ENCODE results near the gene LLGL1.

DNA sequence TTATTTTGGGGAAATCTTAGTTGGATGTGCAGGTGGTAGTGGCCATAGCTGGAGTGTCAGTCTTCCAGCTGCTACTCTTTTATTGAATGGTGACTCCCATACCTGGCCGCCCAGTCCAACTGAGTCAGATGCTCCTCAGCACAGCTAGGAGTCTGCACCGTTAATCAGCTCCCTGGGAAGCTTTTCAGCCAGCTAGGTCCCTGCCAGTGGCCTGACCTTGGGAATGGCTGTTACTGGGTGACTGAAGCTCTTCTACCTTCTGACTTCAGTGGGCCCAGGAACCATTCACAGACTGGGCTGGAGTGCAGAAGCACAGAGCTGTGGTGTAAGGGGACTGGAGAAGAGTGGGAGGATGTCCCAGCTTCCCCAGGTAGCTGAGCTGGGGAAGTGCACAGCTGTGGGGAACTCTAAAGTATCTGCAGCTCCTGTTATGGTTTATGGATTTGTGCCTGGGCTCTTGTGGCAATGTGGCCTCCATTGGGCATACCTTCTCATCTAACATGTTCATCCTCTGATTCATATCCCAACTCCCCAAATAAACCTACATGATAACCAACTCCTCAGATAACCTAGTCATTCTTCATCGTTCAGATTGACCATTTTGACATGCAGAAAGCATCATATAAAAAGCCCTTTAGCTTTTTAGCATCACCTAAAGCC lies 27.8 kb upstream of the LLGL1 start:
- TF ChIP-seq POLR2A (IDR thresholded peaks at IDR 0.05) = no peak
- TF ChIP-seq, protein P1, sequence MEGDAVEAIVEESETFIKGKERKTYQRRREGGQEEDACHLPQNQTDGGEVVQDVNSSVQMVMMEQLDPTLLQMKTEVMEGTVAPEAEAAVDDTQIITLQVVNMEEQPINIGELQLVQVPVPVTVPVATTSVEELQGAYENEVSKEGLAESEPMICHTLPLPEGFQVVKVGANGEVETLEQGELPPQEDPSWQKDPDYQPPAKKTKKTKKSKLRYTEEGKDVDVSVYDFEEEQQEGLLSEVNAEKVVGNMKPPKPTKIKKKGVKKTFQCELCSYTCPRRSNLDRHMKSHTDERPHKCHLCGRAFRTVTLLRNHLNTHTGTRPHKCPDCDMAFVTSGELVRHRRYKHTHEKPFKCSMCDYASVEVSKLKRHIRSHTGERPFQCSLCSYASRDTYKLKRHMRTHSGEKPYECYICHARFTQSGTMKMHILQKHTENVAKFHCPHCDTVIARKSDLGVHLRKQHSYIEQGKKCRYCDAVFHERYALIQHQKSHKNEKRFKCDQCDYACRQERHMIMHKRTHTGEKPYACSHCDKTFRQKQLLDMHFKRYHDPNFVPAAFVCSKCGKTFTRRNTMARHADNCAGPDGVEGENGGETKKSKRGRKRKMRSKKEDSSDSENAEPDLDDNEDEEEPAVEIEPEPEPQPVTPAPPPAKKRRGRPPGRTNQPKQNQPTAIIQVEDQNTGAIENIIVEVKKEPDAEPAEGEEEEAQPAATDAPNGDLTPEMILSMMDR (IDR thresholded peaks at IDR 0.05 in 4 of 5, conservative IDR thresholded peaks at IDR 0.05 in 1 of 5) = no peak
